GM21529 (cell line): ENCODE data around the gene HK2.

Source experiments
- ATAC-seq: cut with Tn5 transposase; IDR thresholded peaks from one replicate; pipeline ENCODE4 v1.9.1; 2021; ENCODE audit not compliant: unreplicated experiment

The HK2 gene

GRCh38 chr2:74856599-74856998, 22.7 kb downstream of the HK2 start:
- no peak for ATAC-seq

- no peak for ATAC-seq
Observed at GRCh38 chr2:74857215-74857614, 23.3 kb downstream of the HK2 start.

GRCh38 chr2:74857725-74858124, 23.8 kb downstream of the HK2 start:
- no peak for ATAC-seq

- no peak for ATAC-seq
Observed at GRCh38 chr2:74858281-74858680, 24.4 kb downstream of the HK2 start.

- ATAC-seq = no peak
Observed at GRCh38 chr2:74860079-74860478, 26.2 kb downstream of the HK2 start.

GRCh38 chr2:74860521-74860920, 26.6 kb downstream of the HK2 start:
- no peak for ATAC-seq

- no peak for ATAC-seq
Observed at GRCh38 chr2:74861531-74861930, 27.6 kb downstream of the HK2 start.

- no peak for ATAC-seq
Observed at GRCh38 chr2:74862020-74862964, 28.4 kb downstream of the HK2 start.

- no peak for ATAC-seq
Observed at GRCh38 chr2:74863802-74864248, 29.9 kb downstream of the HK2 start.

- ATAC-seq = no peak
Observed at GRCh38 chr2:74864728-74865722, 31.1 kb downstream of the HK2 start.

- no peak for ATAC-seq
Observed at GRCh38 chr2:74865770-74866674, 32.1 kb downstream of the HK2 start.

GRCh38 chr2:74867841-74868658, 34.1 kb downstream of the HK2 start:
- ATAC-seq = no peak

GRCh38 chr2:74869517-74869916, 35.6 kb downstream of the HK2 start:
- ATAC-seq = no peak

GRCh38 chr2:74870951-74871350, 37.0 kb downstream of the HK2 start:
- no peak for ATAC-seq

GRCh38 chr2:74871414-74871813, 37.5 kb downstream of the HK2 start:
- no peak for ATAC-seq

- no peak for ATAC-seq
Observed at GRCh38 chr2:74872389-74872836, 38.5 kb downstream of the HK2 start.

GRCh38 chr2:74873012-74873665, 39.2 kb downstream of the HK2 start:
- no peak for ATAC-seq

- ATAC-seq = no peak
Observed at GRCh38 chr2:74873678-74874640, 40.0 kb downstream of the HK2 start.
